ENCODE data around the gene FAIM2.
"Not testable (repeated sequence)": the region's sequence is repeated elsewhere in the genome, so short reads cannot be mapped to it uniquely, and the experiment has no call there.

Gene FAIM2

DNA sequence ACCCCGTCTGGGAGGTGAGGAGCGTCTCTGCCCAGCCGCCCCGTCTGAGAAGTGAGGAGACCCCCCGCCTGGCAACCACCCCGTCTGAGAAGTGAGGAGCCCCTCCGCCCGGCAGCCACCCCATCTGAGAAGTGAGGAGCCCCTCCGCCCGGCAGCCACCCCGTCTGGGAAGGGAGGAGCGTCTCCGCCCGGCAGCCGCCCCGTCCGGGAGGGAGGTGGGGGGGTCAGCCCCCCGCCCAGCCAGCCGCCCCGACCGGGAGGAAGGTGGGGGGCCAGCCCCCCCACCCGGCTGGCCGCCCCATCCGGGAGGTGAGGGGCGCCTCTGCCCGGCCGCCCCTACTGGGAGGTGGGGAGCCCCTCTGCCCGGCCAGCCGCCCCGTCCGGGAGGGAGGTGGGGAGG, 42.8 kb downstream of the FAIM2 start:
- DNase-seq: not testable (repeated sequence)

DNA sequence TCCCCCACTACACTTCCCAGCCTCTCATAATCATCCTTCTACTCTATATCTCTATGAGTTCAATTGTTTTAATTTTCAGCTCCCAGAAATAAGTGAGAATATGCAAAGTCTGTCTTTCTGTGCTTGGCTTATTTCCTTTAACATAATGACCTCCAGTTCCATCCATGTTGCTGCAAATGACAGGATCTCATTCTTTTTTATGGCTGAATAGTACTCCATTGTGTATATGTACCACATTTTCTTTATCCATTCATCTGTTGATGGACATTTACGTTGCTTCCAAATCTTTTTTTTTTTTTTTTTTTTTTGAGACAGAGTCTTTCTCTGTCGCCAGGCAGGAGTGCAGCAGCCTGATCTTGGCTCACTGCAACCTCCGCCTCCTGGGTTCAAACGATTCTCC, 47.8 kb downstream of the FAIM2 start:
- not testable (repeated sequence) for DNase-seq

DNA sequence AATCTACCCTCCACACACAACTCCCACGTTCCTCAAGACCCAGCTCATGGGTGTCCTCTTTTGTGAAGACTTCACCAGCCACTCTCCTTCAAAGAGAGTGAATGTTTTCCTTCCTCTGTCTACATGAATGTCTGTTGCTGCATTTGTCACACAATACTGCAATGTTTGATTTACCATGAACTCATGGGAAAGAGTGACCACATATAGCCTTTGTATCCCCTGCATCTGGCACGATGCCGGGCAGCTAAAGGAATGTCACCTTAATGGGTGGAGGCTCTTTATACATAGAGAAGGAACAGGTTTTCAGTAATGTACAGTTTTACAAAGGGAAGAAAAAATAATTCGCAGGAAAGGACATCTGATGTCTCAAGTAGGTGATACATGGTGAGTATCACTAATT, 48.7 kb downstream of the FAIM2 start:
- DNase-seq: no peak

DNA sequence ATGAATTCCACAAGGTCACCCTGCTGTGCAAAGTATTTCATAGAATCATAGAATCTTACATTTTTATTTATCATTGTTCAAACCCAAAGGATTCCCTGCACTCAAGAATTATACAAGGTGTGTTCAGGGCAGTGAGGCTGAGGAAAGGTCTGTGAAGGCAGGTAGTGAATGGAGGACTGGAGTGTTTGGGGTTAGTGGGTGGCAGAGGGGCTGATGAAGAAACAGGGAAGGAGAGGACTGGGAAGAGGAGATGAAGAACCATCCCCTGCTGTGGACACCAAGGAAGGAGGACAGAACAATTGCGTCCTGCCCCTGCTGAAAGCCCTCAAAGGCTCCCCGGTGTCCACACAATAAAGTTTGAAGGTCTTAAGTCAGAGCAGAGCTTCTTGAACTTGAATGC, 50.0 kb downstream of the FAIM2 start:
- no peak for DNase-seq

DNA sequence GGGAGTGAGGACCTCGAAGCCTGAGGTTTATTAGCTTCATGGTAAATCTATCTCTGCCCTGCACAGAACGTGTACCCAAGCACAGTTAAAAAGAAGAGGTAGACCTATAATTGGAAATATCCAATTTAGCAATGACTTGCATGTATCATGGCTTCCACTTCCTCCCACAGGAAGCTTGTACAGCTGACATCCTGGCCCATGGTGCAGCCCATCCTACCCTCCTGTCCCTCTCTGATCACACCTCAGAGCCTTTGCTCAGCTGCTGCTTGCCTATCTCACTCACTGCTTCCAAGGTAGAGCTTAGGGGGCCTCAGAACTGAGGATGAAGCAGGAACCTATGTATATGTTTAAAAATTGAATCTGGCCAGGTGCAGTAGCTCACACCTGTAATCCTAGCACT, 56.5 kb downstream of the FAIM2 start:
- no peak for DNase-seq

DNA sequence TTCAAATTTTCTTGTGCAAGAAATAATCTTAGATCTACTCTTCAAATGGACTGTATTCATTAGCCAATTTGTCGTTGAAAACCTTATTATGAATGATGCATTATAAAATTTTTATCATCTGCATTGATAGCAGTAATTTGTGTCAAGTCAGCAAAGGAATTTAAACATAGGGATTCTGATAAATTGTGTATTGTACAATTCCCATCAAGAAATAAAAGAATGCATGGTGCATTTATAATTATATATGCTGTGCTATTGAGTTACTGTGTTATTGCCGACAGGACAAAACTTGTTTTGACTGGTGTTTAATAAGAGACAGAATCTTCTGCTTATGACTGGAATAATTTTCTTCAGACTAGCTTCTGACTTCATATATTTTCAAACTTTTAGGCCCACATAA, 57.7 kb downstream of the FAIM2 start:
- DNase-seq: no peak

DNA sequence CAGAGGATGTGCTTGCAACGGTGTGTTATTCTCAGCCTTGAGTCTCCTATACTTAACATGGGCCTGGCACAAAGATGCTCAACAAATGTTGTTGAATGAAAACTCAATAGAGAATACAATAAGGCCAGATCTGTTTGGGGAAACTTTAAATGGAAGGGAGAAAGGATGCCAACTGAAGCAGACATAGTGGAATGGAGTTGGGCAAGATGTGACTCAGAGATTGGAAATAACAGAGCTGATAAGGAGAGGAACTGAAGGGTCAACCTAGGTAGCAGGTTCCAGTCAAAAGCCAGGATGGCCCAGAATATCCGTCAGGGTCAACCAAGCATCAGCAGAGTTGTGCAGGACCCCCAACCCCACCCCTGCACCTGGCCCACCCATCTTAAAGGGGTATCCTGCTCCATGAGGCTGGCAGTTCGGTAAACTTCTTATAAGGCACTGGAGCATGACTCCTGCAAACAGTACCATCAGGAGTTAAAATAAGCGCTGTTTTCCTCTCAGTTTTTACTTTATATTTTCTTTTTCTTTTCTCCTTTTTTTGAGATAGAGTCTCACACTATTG, 59.7 kb downstream of the FAIM2 start:
- DNase-seq: no peak

DNA sequence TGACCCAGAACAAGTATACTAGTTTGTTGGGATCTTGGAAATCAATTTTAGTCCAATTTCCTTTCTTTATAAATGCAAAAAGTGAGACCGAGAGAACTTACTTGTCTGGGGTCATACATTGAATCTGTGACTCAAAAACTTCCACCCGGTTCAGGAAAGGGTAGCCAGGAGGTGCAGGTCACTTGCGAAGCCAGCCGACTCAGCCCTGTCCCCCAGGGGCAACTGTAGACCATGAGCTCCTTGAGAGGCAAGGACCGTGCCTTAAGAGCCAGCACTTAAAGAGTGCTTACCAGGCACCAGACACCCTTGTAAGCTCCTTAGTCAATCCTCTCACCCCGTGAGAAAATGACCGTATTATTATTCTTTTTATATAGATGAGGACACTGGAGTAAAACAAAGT, 60.3 kb downstream of the FAIM2 start:
- DNase-seq: no peak

DNA sequence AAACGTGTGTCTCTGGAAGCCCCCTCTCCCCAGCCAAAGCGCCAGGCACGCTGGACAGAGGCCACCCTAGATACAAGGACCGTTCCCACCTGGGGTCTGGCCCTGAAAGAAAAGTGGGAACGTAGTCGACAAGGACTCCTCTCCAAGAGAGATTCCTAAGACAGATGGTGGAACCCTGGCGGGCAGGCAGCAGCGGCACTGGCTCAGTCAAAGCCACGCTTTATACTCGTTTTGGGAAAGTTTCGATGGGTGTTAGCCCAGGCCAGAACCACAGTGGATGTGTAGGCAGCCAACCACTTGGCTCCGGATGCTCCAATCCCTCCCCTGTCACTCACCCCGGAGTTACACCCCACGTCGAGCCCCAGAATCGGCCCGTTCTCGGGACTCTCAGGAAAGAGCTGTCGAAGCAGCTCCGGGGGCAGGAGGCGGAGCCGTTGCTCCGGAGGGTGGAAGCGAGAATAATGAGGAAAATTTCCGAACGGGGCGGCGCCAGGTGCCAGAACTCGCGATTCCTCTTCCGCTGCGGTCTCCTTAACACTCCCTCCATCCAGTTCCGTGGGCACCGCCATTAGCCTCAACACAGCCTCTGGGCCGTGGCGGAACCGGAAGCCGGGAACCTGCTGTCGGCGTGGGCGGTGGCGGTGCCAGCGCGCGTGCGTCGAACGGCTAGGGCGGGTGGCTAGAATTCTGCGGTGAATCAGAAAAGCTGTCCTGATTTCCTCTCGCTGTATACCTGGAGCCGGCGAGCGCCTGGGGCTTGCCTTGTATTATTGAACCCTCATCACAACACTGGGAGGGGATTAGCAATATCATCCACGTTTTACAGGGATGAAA, 61.0 kb downstream of the FAIM2 start, which contains the start of gene BCDIN3D:
Gene BCDIN3D, minus strand, starts transcription at position 588 of the 834 bp plus-strand sequence. Its CDS starts 19 bp downstream, at position 569.
- peak; percentile 90 for DNase-seq

DNA sequence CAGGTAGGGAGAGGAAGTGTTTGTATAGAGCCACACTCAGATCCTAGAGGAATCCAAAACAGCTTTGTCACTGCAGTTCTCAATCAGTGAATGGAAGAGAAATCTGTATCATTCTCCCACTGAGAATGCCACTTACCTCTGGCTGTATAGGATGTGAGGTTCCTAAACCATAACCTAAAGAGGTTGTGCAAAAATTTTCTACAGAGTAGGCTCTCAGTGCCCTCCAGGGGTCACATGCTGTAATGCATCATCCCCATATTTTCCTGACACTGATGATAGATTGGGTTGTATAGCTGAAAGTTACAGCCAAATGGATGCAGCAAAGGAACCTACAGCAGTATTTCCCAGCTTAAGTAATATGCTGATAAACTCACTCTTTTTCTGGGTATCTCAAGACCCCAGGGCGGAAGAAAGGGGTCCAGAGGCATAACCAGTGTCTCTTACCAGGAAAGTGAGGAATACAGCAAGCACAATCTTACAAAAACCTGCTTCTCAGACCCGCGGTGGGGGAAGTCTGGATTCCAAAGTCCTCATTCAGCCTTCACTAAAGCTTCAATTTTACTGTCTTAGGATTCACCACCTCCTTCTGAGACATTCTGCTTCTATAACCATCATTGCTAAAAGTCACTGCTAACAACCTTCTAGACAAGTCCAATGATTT, 64.6 kb downstream of the FAIM2 start:
- no peak for DNase-seq

DNA sequence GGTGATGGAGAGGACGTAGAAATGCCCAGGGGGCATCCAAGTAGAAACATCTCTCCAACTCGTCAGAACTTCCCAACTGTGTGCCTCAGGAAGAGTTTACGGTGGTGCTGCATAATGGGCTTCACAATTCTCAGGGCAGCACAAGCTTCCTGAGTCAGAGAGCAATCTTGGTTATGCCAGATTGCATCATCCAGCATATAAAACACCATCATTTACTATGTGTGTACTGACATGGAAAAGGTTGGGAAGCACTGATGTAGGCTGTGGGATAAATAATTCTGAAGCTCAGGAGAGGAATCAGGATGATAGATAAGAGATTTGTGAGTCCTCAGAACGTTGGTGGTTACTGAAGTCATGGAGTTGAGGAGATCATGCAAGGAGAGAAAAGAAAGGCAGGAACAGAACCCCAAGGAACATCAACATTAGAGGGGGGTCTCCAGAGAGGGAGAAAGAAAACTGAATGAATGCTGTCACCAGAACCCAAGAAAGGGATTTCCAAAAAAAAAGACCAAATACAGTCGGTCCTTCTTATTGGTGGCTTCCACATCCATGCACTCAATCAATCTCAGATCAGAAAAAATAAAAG, 70.8 kb downstream of the FAIM2 start:
- DNase-seq: no peak

DNA sequence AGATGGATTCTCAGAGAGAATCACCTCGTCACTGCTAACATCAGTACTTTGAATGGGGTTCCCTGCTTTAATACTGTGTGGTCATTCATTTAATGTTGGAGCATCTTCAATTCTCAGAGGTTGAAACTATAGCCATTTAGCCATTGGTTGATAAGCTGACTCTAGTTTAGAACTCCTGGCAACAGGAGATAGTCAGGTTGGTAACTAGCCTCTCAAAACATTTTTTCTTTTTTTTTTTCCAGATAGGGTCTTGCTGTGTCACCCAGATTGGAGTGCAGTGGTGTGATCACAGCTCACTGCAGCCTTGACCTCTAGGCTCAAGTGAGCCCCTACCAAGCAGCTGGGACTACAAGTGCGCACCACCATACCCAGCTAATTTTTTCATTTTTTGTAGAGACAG, 72.0 kb downstream of the FAIM2 start:
- no peak for DNase-seq

DNA sequence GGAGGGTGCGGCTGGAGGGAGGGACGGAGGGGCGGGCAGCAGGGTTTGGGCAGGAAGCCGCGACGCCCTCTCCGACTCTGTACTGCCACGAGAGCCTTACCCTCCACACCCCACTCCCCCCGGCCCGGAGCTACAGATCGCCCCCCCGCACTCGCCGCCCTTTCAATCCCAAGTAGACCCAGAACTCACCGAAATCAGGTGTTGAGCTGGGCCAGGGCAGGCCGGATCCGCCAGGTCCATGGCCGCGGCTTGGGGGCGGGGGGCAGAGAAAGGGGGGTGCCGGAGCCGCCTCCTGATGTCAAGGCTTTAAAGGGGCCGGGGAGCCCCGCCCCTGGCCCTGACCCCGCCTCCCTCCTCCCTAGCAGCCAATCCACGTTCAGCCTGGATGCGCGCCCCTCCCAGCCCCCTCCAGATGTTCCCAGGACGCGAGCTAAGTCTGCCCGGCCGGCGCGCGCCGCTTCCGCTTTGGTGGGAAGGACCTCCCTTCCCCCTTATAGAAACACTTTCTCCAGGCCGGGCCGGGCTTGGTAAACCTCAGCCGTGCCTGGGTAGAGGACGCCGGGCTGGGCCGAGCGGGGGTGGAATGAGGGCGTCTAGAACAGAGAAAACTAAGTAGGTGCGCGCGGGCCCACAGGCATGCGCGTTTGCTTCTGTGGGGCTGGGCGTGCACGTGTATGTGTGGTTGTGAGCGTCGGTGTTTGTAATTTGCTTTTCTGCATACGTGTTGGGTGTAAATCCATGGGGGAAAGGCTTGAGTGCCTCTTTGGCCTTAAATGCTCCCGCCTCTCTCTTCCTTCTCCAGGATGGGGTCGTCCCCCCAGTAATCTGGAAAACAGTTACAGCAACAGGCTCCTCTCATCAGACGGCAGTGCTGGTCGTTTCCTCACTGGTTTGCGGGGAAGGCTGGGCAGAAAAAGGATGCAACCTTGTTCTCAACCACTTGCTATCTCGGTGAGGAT, 75.3 kb downstream of the FAIM2 start, which contains the start of gene NCKAP5L:
Gene NCKAP5L, minus strand, starts transcription at position 281 of the 959 bp plus-strand sequence. CDS start 24,369 bp downstream, outside the sequence.
- DNase-seq: peak; percentile 93

DNA sequence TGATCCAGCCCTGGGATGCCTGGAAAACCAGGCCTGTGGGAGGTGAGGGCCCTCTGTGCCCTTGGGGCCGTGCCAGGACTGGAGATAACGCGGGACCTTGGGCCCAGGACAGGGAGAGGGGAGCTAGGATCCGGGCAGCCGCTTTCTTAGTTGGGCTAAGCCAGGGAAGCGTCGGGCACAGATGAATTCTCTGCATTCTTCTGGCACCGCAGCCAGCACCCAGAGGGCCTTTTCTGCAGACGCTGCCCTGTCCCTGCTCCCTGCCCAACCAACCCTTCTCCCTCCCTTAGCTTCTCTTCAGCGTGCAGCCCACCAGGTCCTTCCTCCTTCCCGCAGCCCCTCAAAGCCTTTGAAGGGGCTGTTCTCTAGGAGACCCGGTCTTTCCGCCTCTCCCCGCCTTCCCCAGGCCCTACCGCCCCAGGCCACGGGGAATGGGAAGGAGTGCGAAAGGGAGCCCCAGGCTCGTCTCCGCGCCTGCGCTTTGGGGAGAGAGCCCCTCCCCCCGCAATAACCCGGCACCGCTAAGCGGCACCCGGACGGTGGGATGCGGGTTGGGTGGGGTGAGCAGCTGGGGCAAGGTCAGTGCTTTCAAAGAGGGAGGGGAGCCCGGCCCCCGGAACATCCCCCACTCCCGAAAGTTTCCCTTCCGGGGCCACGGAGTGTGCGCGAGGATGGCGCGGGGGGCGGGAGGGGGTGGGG, 76.2 kb downstream of the FAIM2 start:
- DNase-seq: peak; percentile 31

DNA sequence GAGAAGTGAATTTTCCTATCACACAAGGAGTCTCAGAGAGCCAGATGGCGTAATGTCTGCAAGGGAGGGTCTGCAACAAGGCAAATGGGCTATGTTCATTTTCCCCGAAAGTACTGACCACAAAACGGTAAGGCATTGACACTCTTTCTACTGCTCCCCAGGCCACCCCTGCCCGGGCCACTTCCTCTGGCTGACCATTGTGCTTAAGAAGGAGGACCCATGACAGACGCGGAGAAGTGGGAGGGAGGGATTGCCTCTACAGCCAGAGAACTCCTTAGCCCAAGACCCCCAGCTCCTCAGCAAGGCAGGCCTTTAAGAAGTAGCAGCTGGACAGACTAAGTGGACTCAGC, 76.7 kb downstream of the FAIM2 start:
- no peak for DNase-seq

DNA sequence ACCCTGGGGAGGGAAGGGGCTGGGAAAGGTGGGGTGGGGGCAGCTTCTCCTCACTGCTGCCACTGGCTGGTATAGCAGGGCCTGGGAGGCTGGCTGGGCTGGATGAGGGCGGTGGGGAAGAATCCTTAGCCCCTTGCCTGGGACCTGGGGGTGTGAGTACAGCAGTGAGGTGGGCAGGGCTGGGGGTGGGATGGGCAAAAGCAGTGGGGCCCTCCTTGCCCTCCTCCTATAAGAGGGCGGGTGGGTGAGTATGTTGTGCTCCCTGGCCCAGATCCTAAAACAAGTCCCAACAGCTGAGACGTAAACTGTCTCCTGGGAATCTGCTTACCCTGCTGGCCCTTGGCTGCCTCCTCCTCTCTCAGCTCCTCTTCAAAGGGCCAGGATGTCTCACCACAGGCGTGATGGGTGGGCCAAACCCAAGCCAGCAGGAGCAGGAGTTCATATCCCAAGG, 77.7 kb downstream of the FAIM2 start:
- DNase-seq: no peak

DNA sequence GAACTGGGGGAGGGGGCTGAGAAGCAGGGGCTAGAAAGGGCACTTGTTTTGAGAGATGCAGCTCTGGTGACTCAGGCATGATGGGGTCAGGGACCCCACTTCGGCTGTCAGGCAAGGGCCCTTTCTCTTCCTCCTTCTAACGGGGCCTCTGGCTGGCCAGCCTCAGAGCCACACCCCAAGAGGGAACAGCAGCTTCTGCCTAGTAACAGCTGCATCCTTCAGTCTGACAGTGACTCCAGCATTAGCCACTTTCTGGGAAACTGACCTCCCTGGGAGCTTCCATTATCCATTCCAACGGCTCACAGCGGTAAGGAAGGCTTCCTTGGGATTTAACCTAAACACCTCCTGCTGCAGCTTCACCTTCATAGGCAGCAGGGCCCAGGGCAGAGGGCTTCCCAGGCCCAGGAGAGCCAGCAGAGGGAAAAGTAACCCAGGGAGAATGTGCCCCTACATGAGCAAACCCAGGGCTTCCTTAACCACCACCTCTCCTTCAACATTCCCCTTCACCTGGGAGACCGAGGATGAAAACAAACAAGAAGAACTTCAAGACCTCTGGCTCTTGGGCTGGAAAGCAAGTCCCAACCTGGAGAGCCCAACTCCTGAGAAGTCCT, 78.2 kb downstream of the FAIM2 start:
- peak; percentile 65 for DNase-seq

DNA sequence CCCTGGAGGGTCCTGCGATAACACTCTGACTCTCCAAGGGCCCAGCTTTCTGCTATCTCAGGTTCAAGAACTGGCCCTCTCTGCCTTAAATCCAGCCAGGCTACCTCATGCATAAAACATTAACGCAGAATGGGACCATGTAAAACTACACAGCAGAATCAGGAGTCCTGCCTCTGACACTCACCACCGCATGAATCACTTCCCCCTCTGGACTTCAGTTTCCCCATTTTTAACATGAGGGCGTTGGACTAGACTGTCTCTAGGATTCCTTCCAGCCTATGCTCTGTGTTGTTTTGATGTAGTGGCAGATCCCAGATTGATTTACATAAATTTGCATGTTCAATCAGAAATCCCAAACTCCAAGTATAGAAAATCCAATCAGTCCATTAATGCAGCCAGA, 78.8 kb downstream of the FAIM2 start:
- peak; percentile 54 for DNase-seq

DNA sequence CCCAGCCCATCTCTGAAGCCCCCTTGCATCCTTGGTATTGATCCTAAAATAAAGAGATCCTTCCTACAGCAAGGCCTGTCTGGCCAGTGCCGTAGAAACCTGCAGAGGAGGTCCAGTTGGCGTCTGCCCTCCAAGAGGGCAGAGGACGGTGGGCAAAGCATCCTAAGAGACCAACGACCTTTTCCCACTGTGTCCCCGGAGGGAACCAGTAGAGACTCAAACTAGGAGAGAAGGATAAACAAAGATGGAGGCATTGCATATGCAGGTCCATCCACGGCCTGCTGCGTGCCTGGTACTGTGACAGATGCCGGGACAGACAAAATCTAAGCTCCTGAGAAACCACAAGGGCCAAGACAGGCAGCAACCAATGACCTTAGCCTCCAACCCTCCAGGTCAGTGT, 79.3 kb downstream of the FAIM2 start:
- DNase-seq: no peak

DNA sequence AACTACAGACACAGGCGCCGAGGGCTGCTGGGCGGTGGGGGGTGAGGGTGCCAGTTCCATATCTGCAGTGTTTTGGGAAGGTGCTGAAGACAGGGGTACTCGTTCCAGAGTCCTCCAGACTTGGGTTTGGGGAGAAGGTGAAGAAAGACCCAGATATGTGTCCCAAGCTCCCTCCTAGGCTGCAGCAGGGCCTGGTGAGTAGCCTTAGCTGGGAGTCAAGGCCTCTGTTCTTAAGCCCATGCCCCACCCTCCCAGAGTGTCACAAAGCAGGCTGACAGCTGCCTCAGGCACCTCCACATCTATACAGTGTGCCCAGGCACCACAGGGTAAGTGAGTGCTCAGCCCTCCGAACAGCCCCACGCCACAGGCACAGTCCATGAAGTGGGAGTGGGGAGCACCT, 79.7 kb downstream of the FAIM2 start:
- no peak for DNase-seq

DNA sequence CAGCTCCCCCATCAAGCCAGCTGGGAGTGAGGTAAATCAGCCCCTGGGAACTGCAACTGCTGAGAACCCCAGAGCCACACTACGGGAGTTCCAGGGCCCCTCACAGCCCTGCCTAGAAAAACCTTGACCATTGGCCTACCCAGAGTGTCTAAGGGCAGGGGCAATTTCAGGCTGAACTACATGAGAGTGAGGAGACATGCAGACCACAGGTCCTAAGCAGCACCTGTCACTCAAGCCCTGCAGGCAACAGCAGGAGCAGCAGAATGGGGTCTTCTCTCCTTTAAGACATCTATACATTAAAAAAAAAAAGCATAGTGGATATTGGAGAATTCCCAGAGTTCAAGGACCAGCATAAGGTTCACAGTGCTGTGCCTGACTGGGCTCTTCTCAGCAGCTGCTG, 80.3 kb downstream of the FAIM2 start:
- no peak for DNase-seq
